NCI-H1092 treated with DMSO at 0.1 percent for 48 hours (cell line): Measurements from ENCODE around the gene CORO7.
"Not testable (repeated sequence)": the region's sequence is repeated elsewhere in the genome, so short reads cannot be mapped to it uniquely, and the experiment has no call there.

ENCODE experiments used
- DNase-seq: peaks from one replicate; lab custom pipeline; 2025; lab: John Stamatoyannopoulos, UW

CORO7 gene

GRCh38 chr16:4353675-4354074 lies 62.7 kb downstream of the CORO7 start:
- no peak for DNase-seq

- DNase-seq, result no peak
Observed at GRCh38 chr16:4352843-4353242, 63.6 kb downstream of the CORO7 start.

- DNase-seq, result no peak
Observed at GRCh38 chr16:4351880-4352279, 64.5 kb downstream of the CORO7 start.

GRCh38 chr16:4350787-4351659 lies 65.4 kb downstream of the CORO7 start, which contains the start of gene PAM16:
Gene PAM16, minus strand, starts transcription at chr16:4351321. Its CDS starts 87 bp downstream, at chr16:4351234.
- DNase-seq, result peak; percentile 96

GRCh38 chr16:4350365-4350786 lies 66.0 kb downstream of the CORO7 start:
- no peak for DNase-seq

- DNase-seq, result no peak
Observed at GRCh38 chr16:4349332-4349731, 67.1 kb downstream of the CORO7 start.

GRCh38 chr16:4347765-4348509 lies 68.5 kb downstream of the CORO7 start:
- no peak for DNase-seq

- DNase-seq, result no peak
Observed at GRCh38 chr16:4347010-4347409, 69.4 kb downstream of the CORO7 start.

GRCh38 chr16:4345836-4346781 lies 70.3 kb downstream of the CORO7 start:
- no peak for DNase-seq

GRCh38 chr16:4344983-4345835 lies 71.2 kb downstream of the CORO7 start:
- peak; percentile 65 for DNase-seq

GRCh38 chr16:4344300-4344982 lies 72.0 kb downstream of the CORO7 start:
- not testable (repeated sequence) for DNase-seq

GRCh38 chr16:4342866-4343744 lies 73.3 kb downstream of the CORO7 start:
- no peak for DNase-seq

- no peak for DNase-seq
Observed at GRCh38 chr16:4341250-4341649, 75.1 kb downstream of the CORO7 start.

- DNase-seq, result no peak
Observed at GRCh38 chr16:4340443-4340842, 76.0 kb downstream of the CORO7 start.

- DNase-seq, result peak; percentile 23
Observed at GRCh38 chr16:4339909-4340308, 76.5 kb downstream of the CORO7 start.

- DNase-seq, result no peak
Observed at GRCh38 chr16:4339455-4339854, 76.9 kb downstream of the CORO7 start.

- no peak for DNase-seq
Observed at GRCh38 chr16:4338712-4339299, 77.6 kb downstream of the CORO7 start.

GRCh38 chr16:4338125-4338582 lies 78.2 kb downstream of the CORO7 start:
- DNase-seq, result no peak
